Embryonic facial prominence (tissue), 1 donor: ENCODE results near the gene GPRC6A.
A peak's percentile ranks its signal among the peaks of the same experiment; 100 is the strongest.

Experiments used
- DNase-seq: peaks from one replicate; pipeline ENCODE4 v3.0.0-alpha.2; 2016; ENCODE audit errors: extremely low spot score

GPRC6A gene

GRCh38 chr6:116793224-116793623 lies 35.7 kb downstream of the GPRC6A start:
- DNase-seq: no peak

GRCh38 chr6:116783852-116784251 lies 45.0 kb downstream of the GPRC6A start:
- no peak for DNase-seq

- peak; percentile 36 for DNase-seq
Observed at GRCh38 chr6:116779573-116780164, 49.2 kb downstream of the GPRC6A start.

- no peak for DNase-seq
Observed at GRCh38 chr6:116773886-116774285, 55.0 kb downstream of the GPRC6A start.

GRCh38 chr6:116772450-116772849 lies 56.4 kb downstream of the GPRC6A start:
- DNase-seq: no peak

- DNase-seq: no peak
Observed at GRCh38 chr6:116767715-116768114, 61.2 kb downstream of the GPRC6A start.

- no peak for DNase-seq
Observed at GRCh38 chr6:116766506-116767176, 62.2 kb downstream of the GPRC6A start.

- DNase-seq: no peak
Observed at GRCh38 chr6:116764961-116765841, 63.7 kb downstream of the GPRC6A start, which contains the start of gene FAM162B. Gene FAM162B (minus strand): TSS chr6:116765719. CDS start chr6:116765576, 143 bp downstream.

- no peak for DNase-seq
Observed at GRCh38 chr6:116764629-116764960, 64.3 kb downstream of the GPRC6A start.

GRCh38 chr6:116763906-116764628 lies 64.8 kb downstream of the GPRC6A start:
- no peak for DNase-seq

GRCh38 chr6:116763048-116763447 lies 65.8 kb downstream of the GPRC6A start:
- no peak for DNase-seq

GRCh38 chr6:116762235-116762634 lies 66.6 kb downstream of the GPRC6A start:
- no peak for DNase-seq

- no peak for DNase-seq
Observed at GRCh38 chr6:116761779-116762178, 67.1 kb downstream of the GPRC6A start.

GRCh38 chr6:116745176-116745575 lies 83.7 kb downstream of the GPRC6A start:
- no peak for DNase-seq
